Spinal cord (tissue), 10 donors: ENCODE results near the gene POLR1B. TPM values are rescaled to one million over a fixed set of nuclear protein-coding genes. Genes with fewer than 3 reads are reported as not detected.
"Not testable (repeated sequence)": the region's sequence is repeated elsewhere in the genome, so short reads cannot be mapped to it uniquely, and the experiment has no call there.

Source experiments
- DNase-seq, 6 donors: peaks; one replicate each; pipeline versions ENCODE4 v3.0.0 to v3.0.0-alpha.2; 2013 to 2015; ENCODE audit warnings: low spot score in 6 of 6, low read depth in 4 of 6
- H3K27ac ChIP-seq: one replicate; pipeline ENCODE4 v1.5.1; 2013; ENCODE audit warnings: low read depth, low read length, control low read depth
- H3K27me3 ChIP-seq: one replicate; pipeline ENCODE4 v1.6.1; 2013; ENCODE audit warnings: low read length; ENCODE audit not compliant: control insufficient read depth, insufficient read depth
- H3K36me3 ChIP-seq: one replicate; pipeline ENCODE4 v1.6.1; 2013; ENCODE audit warnings: low read length; ENCODE audit not compliant: control insufficient read depth, insufficient read depth
- H3K4me1 ChIP-seq: one replicate; pipeline ENCODE4 v1.6.1; 2013; ENCODE audit warnings: low read length; ENCODE audit not compliant: control insufficient read depth, insufficient read depth
- H3K4me3 ChIP-seq: one replicate; pipeline ENCODE4 v1.5.1; 2013; ENCODE audit warnings: low read depth, low read length, control low read depth
- H3K9me3 ChIP-seq: one replicate; pipeline ENCODE4 v1.6.1; 2013; ENCODE audit warnings: low read length; ENCODE audit not compliant: control insufficient read depth, insufficient read depth
- WGBS: methylation state at CpG from one replicate; pipeline ENCODE4 v1.1.5; 2013; ENCODE audit warnings: missing lambda C conversion rate; ENCODE audit not compliant: insufficient coverage; 5-methylcytosine and 5-hydroxymethylcytosine counted together
- polyA plus RNA-seq, 2 donors: library from polyadenylated mRNA; unstranded; fragments of 120-200 nt; gene quantifications; one replicate each; pipeline ENCODE4 v1.2.1, GENCODE V29; 2013; ENCODE audit not compliant: insufficient read length in 2 of 2
- total RNA-seq, 2 donors: library from RNA; depleted of rRNA in 1 of 2; stranded (reverse); fragments of 120-200 nt in 1 of 2; fragments of >200 nt in 1 of 2; gene quantifications; one replicate each; pipeline versions ENCODE4 v1.2.3 to v1.2.4, GENCODE V29; 2013 to 2014
- donor health status: healthy.

Gene POLR1B
- total and polyA plus RNA-seq, 4 donors, result 15.1 to 27.5 (median 17.0) TPM

- not testable (repeated sequence) for H3K4me3 ChIP-seq, H3K36me3 ChIP-seq, H3K27me3 ChIP-seq, H3K4me1 ChIP-seq, H3K27ac ChIP-seq, H3K9me3 ChIP-seq, DNase-seq
Observed at GRCh38 chr2:112536665-112537064, 5.6 kb upstream of the POLR1B start.

GRCh38 chr2:112539306-112539705 lies 3.0 kb upstream of the POLR1B start:
- H3K4me1 ChIP-seq, result peaks cover 19% of the 10 kb centered on the region
- no CpG with 5 or more reads among the region's 2 CpGs for WGBS
- no peak overlapping the region for H3K4me3 ChIP-seq
- no peaks in the 10 kb centered on the region for H3K27me3 ChIP-seq
- DNase-seq, result no peak
- no peaks in the 10 kb centered on the region for H3K36me3 ChIP-seq
- no peak overlapping the region for H3K27ac ChIP-seq
- H3K9me3 ChIP-seq, result no peaks in the 10 kb centered on the region

GRCh38 chr2:112540906-112541305 lies 1.4 kb upstream of the POLR1B start:
- Histone ChIP-seq H3K36me3 (no peaks in the 10 kb centered on the region), H3K27me3 (no peaks in the 10 kb centered on the region), H3K4me3 (peak overlapping the region; percentile 99), H3K9me3 (no peaks in the 10 kb centered on the region), H3K4me1 (peaks cover 19% of the 10 kb centered on the region), H3K27ac (no peak overlapping the region)
- no CpG with 5 or more reads among the region's 2 CpGs for WGBS
- DNase-seq, result no peak

- 15% methylated on average over 27 of the region's 34 CpGs for WGBS
- no peaks in the 10 kb centered on the region for H3K27me3 ChIP-seq
- peak in 4 of 6 donors; percentile 35 to 94 (median 74) for DNase-seq
- H3K9me3 ChIP-seq, result no peaks in the 10 kb centered on the region
- peak overlapping the region; percentile 99 for H3K4me3 ChIP-seq
- H3K4me1 ChIP-seq, result peaks cover 19% of the 10 kb centered on the region
- peak overlapping the region; percentile 98 for H3K27ac ChIP-seq
- no peaks in the 10 kb centered on the region for H3K36me3 ChIP-seq
Observed at GRCh38 chr2:112541315-112542122, 746 bp upstream of the POLR1B start.

GRCh38 chr2:112542984-112543661 lies 858 bp downstream of the POLR1B start:
- peak overlapping the region; percentile 98 for H3K27ac ChIP-seq
- peaks cover 19% of the 10 kb centered on the region for H3K4me1 ChIP-seq
- H3K36me3 ChIP-seq, result peaks cover 5% of the 10 kb centered on the region
- WGBS, result 8% methylated on average over 14 of the region's 18 CpGs
- H3K27me3 ChIP-seq, result no peaks in the 10 kb centered on the region
- H3K9me3 ChIP-seq, result no peaks in the 10 kb centered on the region
- H3K4me3 ChIP-seq, result peak overlapping the region; percentile 99
- peak in 2 of 6 donors; percentile 1 to 4 for DNase-seq

GRCh38 chr2:112547333-112547732 lies 5.1 kb downstream of the POLR1B start:
- Histone ChIP-seq H3K9me3 (no peaks in the 10 kb centered on the region), H3K4me1 (peaks cover 14% of the 10 kb centered on the region), H3K36me3 (peaks cover 18% of the 10 kb centered on the region), H3K27me3 (no peaks in the 10 kb centered on the region), H3K4me3 (no peak overlapping the region), H3K27ac (no peak overlapping the region)
- WGBS, result no CpG with 5 or more reads among the region's 4 CpGs
- no peak for DNase-seq

GRCh38 chr2:112548980-112549379 lies 6.7 kb downstream of the POLR1B start:
- Histone ChIP-seq H3K9me3 (no peaks in the 10 kb centered on the region), H3K27me3 (no peaks in the 10 kb centered on the region), H3K4me1 (peaks cover 3% of the 10 kb centered on the region), H3K36me3 (peaks cover 26% of the 10 kb centered on the region), H3K4me3 (no peak overlapping the region), H3K27ac (no peak overlapping the region)
- DNase-seq, result no peak
- WGBS, result 100% methylated on average over 2 of the region's 2 CpGs

GRCh38 chr2:112566104-112566503 lies 23.8 kb downstream of the POLR1B start:
- Histone ChIP-seq H3K27ac (no peak overlapping the region), H3K9me3 (no peaks in the 10 kb centered on the region), H3K4me3 (no peak overlapping the region), H3K27me3 (no peaks in the 10 kb centered on the region), H3K4me1 (no peaks in the 10 kb centered on the region), H3K36me3 (peaks cover 66% of the 10 kb centered on the region)
- 100% methylated on average over 3 of the region's 3 CpGs for WGBS
- no peak for DNase-seq

- H3K9me3 ChIP-seq, H3K4me1 ChIP-seq, H3K27me3 ChIP-seq, DNase-seq, H3K4me3 ChIP-seq, H3K27ac ChIP-seq: not testable (repeated sequence)
- peaks cover 66% of the 10 kb centered on the region for H3K36me3 ChIP-seq
- 100% methylated on average over 4 of the region's 5 CpGs for whole genome bisulfite sequencing
Observed at GRCh38 chr2:112566508-112566907, 24.2 kb downstream of the POLR1B start.

- no peak for DNase-seq
- WGBS, result 100% methylated on average over 2 of the region's 7 CpGs
- Histone ChIP-seq H3K4me1 (no peaks in the 10 kb centered on the region), H3K27ac (no peak overlapping the region), H3K36me3 (peaks cover 49% of the 10 kb centered on the region), H3K9me3 (no peaks in the 10 kb centered on the region), H3K4me3 (no peak overlapping the region), H3K27me3 (no peaks in the 10 kb centered on the region)
Observed at GRCh38 chr2:112572005-112572404, 29.7 kb downstream of the POLR1B start.
